ENCODE data around the gene TSEN2.

DNA sequence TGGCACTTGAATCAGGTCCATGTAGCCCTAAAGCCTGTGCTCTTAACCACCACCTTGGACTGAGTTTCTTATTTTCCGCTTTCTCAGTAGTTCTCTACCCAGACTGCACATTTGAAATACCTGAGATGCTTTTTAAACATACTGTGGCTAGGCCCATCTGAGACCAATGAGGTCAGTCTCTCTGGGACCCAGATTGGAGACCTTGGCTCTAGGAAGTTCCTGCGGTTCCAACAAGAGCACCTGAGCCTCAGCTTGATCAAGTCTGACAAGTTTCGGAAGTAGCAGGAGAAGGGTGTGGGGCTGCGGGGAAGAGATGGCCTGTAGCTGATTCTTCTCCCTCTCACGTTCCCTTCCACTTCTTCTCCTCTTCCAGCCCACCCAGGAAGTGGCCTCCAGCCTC lies 11.5 kb upstream of the TSEN2 start:
- TF ChIP-seq, protein P1, sequence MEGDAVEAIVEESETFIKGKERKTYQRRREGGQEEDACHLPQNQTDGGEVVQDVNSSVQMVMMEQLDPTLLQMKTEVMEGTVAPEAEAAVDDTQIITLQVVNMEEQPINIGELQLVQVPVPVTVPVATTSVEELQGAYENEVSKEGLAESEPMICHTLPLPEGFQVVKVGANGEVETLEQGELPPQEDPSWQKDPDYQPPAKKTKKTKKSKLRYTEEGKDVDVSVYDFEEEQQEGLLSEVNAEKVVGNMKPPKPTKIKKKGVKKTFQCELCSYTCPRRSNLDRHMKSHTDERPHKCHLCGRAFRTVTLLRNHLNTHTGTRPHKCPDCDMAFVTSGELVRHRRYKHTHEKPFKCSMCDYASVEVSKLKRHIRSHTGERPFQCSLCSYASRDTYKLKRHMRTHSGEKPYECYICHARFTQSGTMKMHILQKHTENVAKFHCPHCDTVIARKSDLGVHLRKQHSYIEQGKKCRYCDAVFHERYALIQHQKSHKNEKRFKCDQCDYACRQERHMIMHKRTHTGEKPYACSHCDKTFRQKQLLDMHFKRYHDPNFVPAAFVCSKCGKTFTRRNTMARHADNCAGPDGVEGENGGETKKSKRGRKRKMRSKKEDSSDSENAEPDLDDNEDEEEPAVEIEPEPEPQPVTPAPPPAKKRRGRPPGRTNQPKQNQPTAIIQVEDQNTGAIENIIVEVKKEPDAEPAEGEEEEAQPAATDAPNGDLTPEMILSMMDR (conservative IDR thresholded peaks at IDR 0.05; ENCODE audit: low read depth, low read length) = no peak
- TF ChIP-seq CHD1 (IDR thresholded peaks at IDR 0.05; ENCODE audit: low read depth, low read length) (no peak), CEBPB (IDR thresholded peaks at IDR 0.05; ENCODE audit: low read depth, low read length) (no peak)

Measured in IMR-90 (cell line).